Measurements from ENCODE around the gene ARAP2.

Gene ARAP2

DNA sequence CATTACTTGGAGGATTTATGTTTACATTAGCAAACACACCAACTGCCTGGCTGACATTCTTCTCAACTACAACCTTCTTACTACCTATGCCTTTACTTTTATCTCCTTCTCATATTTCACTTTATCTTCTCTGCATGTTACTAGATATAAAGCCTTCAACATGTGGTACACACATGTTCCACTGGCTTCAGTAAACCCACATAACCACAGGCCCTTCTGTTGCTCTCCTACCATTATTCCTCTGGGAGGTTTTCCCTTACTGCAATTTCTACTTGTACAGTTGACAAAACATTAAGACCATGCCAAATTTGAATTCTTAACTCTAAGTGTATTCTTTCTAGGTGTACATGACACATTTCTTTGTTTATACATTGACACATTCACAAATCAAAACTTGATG lies 133.1 kb downstream of the ARAP2 start:
- DNase-seq = no peak

DNA sequence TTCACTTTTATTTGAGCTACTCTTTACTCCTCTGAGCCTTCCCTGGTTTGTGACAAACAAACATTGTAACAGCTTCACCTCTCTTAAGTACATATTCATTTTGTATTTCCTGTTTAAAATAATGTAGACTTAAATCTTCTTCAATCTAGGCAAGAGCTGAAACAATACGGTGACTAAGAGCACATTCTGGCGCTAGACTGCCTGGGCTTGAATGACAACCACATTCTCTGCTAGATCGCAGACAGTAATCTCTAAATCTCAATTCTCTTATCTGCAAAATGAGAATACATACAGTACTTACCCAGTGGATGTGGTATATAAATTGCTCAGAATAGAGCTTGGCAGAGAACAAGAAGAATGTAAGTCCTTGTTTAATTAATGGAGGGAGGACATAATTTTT lies 144.8 kb downstream of the ARAP2 start:
- DNase-seq = no peak

DNA sequence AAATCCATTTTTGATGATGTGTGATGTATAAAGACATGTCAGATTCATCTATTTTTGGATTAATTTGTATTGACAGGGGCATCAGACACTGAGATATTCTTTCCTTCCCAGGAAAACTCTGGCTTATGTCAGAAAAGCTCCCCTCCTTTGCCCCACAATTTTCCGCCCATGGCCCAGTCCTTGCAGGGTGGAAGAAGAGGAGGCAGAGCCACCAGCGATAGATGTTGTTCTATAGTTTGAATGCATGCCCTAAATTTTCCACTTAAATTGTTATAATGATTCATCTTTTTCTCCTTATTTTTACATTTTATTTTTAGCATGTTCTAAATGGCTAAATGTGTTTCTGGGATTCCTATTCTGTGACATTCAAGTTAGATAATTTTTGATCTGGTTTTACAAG lies 149.3 kb downstream of the ARAP2 start:
- no peak for DNase-seq

DNA sequence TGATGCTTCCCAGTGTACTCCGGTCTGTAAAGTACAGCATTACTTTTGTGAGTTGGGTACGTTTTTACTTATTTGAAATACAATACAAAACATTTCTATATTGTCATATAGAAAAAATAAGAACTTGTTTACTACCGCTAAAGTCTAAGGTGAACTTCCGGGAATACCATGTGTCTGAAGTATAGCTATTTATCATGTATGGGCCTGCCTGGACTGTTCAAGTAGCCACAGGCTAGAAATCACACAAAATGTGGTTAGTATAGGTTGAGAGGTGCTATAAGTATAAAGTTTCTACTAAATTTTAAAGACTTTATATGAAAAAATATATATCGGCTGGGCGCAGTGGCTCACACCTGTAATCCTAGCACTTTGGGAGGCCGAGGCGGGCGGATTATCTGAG lies 152.3 kb downstream of the ARAP2 start:
- DNase-seq = no peak

DNA sequence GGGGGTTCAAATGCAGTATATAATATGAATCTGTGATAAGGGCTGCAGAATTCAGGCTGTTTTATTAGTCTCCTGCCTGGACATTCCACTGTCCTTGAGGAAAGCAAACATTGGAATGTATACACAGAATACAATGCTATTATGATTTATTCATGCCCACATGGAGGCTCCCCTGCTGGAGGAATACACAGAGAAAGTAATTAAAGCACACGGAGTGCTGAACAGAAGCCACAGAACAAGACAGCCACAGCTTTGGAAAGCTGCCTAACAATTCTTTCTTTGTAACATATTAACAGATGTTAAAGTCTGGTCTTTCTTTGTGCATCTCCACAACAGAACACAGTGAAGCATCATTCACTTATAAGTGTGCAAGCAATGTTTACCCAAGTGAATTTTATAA lies 155.8 kb downstream of the ARAP2 start:
- DNase-seq = no peak

DNA sequence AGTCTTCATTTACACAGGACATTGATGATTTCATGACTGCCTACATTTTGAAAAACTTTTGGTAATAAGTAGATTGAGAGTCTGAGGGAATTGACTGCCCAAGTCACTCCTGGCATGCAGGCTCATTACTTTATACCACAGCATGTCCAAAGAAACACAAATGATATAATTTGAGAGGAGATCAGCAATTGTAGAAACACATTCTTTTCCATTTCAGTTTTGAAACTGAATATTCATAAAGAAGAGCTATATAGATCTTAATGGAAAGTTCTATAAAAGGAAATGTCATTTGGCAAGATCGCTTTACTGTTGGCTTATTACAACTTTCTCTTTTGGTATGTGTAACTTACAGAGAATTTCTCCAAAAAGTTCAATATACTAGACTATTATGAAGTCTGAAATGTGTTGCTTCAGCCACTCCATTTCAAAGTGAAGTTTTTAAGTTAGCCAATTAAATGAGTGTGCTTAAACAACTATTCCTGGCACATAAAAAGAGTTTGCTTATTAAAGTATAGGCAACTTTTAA lies 158.0 kb downstream of the ARAP2 start:
- no peak for DNase-seq

DNA sequence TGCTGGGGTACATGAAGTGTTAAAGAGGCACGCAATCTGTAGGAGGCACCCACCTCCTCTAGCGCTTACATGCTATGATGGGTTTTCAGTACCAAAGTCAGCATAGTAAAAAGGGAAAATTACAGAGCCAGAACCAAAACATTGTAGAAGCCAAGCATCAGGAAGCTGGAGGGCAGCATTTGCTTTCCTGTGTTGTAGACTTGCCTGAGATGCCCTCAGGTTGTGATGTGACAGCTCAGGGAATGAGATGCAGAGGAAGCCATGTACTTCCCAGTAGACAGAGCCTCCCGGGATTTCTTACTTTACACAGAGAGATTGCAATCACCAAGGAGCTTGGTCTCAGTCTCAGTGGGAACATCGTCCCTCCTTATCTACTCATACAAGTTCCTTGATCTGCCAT lies 161.5 kb downstream of the ARAP2 start:
- DNase-seq = no peak

DNA sequence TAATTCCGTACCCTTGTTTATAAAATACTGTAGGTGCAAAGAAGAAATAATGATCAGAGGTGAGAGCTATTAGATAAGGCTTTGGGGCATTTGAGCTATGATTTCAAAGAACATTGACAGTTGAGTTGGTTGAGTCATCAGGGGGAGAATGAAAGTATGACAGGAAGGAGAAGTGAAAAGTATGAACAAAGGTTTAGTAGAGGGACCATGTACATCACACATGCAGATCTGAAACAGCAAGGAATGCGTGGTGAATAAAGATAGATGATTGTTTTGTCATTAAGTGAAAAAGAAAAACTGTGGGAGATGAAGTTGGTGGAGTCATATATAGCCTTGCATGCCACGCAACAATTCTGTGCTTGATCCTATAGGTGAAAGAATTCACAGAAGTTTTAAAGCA lies 163.1 kb downstream of the ARAP2 start:
- peak; percentile 4 to 30 for DNase-seq

DNA sequence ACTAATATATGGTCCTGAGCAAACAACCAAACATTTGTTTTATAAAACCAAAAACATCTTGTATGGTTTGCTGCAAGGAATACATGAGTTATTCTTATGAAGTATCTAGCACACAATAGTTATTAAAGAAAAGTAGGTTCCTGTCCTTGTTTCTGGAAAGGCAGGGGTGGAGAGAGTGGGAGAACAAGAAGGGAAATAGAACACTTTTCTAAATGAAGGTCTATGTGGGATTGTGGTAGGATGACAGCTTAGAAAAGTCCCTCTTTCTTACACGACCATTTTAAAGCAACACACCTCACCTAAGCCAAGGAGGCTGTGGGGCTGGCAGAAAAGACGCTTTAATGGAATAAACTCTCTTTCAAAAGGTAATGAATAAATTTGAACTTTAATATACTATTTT lies 164.6 kb downstream of the ARAP2 start:
- DNase-seq = no peak

DNA sequence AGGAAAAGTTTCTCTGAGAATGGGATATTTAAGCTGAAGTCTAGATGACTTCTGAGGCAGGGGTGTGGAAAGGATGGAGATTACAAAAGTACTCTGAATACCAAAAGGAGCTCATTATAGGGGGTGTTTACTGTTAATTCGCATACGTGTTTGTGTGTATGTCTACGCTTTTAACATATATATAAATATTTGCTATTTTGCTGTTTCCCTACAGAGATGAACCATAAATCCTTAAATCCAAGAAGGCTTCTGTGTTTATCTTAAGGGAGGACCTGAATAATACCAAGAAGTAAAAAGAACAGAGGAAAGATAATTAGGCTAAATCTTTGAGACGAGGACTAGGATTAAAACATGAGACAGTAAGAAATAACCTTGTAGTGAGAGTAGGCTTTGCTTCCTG lies 166.0 kb downstream of the ARAP2 start:
- DNase-seq = no peak

DNA sequence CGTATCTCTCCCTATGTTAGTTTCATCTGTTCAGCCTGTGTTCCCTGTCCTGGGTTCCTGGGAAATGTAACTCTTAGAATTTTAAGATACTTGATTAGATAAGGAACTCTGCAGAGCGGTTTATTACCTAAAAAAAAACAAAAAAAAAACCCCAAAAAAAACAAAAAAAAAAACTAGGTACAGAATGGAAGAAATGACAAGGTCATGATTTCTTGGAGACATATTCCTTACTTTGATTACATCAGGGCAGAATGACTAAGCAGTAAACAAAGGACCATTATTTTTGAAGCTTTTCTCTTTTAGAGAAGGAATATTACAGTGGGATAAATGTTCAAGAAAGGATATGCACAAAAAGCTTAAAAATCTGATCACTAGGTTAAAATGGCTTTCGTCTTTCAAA lies 171.8 kb downstream of the ARAP2 start:
- no peak for DNase-seq

DNA sequence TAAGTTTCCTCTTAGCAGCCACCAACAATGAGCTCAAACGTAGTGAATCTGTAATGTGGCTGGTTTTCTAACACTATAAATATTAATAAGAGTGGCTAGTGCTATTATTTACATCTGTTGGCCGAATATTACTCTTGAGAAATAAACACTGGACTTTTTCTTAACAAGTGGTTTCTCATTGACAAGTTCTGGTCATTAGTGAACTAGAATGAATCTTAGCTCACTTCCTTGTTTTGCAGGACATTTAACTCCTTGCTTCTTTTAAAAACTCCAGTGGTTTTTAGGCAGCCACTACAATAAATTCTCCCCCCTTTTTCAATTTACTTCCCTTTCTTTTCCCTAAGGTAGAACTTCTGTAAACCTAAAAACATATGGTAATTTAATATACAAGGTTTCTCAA lies 177.2 kb downstream of the ARAP2 start:
- DNase-seq = no peak

DNA sequence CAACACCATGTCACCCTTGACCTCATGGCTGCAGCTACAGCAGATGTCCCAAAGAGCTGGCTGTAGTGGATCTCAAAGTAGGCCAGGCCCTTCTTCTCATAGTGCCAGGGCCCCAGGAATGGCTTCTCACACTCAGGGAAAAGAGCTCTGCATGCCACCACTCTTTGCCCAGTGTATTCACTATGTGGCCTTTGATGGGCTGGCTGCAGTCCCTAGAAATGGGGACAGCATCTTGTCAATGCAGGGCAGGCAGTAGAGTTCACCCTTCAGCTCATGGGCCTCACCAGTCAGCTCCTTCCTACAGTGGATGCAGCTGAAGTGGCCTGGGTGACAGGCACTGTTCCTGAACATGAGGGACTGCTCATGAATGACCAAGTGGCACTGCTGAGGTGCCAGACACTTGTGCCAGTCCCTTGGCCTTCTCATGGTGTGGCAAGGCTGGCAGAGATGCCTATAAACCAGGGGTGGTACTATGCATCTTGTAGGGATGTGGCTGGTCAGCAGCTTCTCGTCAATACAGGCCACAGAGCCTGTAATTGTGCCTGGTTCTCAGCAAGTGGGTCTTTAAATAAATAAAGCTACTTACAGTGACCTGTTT lies 178.9 kb downstream of the ARAP2 start:
- DNase-seq = no peak

DNA sequence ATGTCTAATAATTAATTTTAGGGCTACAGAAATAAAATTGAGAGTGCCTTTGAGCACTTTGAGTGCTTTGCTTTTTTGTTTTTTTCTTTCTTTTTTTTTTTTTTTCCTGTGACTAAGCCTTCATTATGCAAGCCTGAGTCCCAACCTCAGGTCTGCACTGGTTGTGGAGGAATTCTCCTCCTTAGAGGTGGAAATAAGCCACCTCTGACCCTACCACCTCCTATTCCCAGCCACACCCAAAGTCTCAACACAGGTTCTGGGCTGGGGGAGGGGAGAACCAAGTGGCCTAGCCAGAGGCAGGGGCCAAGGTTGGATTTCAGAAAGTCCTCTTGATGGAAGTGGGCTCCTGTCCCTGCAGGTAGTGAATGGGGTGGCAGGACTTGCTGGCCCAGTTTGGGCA lies 180.2 kb downstream of the ARAP2 start:
- no peak for DNase-seq

DNA sequence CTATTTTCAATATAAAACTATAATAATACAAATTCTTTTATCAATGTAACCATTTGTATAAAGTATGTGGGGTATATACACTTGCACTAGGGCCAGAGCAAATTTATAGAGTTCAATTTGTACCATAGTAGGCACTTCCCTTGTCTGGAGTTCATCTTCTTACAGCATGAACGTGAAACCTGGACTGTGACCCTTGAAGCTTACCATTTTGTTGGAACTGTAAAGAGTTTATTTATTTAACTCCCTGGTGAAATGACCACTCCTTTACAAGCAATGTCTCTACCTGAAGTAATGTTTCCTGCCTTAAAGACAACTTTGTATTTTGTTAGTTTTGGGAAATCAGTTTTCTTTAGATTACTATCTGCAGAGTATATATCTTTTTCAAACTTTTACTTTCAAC lies 188.2 kb downstream of the ARAP2 start:
- no peak for DNase-seq

DNA sequence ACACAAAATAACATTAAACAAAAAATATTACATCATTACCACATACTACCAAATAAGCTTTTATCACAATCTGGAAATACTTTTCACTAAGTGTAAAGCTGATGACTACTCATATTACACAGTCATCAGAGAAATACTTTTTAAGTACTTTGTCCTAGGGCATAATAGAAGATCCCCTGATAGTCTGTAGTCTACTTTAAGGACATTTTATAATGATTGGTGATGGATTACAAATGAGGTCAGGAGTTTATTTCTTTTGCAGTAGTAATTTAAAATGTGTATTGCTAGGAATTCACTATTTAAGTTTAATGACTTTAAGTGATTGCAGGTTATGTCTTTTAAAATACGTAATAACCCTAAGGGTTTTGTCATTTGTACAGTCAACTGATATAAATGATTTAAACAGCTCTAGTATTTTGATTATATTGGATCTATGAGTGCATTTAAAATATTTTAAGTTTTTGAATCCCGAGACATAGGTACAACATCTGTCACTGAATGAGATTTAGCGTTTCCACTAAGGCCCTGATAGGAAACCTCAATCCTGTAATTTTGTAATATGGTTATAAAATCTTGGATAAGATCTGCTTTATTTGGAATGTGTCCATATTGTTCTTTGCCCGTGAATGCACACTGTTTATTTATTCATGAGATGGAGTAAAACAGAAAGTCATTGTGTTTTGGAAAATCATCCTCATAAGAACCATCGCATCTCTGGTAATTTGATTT lies 189.5 kb downstream of the ARAP2 start:
- no peak for DNase-seq

DNA sequence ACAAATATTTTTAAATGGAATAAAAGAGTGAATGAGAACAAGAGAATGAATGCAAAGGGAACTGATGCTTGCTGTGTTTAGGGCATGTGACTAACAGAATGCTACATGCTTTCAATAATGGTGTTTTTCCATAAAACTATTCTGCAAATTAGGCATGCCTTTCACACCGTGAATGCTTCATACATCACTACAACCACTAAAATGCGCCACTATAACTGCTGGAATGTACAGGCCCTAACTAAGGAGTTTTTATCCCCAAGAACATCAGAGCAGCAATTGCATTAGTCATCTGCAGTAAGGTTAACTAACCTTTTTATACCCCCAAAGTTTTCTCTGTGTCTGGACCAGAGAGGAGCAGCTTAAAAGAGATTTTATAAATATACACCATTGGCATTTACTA lies 190.4 kb downstream of the ARAP2 start:
- no peak for DNase-seq

DNA sequence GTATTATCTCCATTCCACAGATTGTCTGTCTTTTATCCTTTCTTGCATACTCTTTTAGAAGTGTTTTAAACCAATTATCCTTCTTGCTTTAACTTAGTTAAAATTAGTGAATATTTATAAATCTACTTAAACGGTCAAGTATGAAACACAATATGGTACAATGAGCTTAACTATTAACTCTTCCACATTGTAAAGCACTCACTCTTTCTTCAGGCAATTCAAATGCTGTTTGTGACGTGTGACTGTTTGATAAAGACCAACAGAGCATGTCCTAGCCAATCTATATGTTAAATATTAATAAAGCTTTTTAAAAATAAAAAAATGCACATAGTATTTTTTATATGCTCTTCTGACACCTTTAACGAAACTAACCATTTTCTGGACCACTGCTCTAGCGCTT lies 192.7 kb downstream of the ARAP2 start:
- DNase-seq = no peak

DNA sequence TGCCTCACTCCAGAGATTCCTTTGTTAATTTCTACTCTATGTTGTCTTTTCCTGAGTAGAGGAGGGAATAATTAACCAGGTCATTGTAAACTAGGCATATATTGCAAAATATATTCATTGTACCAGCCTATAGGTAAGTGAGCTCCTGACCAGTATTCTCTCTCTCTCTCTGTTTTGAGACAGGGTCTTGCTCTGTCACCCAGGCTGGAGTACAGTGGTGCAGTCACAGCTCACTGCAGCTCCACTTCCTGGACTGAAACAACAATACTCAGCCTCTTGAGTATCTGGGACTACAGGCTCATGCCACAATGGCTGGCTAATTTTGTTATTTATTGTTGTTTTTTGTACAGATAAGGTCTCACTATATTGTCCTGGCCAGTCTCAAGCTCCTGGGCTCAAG lies 198.3 kb downstream of the ARAP2 start:
- no peak for DNase-seq

DNA sequence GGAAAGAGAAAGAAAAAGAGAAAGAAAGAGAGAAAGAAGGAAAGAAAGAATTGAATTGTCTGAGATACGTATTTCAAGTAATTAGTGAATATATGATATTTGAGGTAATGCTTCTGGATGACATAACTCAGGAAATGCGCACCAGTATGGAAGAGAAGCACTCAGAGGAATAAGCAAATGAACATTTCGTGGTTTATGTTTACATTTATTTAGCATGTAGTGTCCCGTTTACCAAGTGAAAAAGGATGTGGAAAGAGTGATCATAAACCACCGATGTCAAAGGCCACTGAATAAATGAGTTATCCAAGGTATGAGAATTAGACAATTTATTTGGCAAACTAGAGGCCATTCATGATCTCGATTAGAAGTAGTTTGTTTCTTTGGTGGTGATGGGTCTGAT lies 200.4 kb downstream of the ARAP2 start:
- no peak for DNase-seq

DNA sequence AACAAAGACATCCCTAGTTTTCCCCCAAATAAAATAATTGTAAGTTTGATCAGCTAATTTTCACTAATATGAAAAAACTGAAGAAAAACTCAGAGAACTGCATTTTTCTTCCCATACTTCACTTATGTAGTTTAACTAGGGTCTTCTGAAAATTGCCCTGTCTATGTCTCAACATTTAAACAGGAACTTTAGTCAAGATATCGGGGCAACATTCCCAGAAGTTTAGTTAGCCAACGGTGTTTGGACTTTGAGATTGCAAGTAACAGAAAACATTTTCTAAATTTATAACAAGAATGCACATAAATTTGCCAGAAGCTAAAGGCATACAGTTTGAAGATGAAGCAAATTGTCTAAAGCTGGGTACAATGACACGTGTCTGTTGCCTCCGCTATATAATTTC lies 201.1 kb downstream of the ARAP2 start:
- no peak for DNase-seq

DNA sequence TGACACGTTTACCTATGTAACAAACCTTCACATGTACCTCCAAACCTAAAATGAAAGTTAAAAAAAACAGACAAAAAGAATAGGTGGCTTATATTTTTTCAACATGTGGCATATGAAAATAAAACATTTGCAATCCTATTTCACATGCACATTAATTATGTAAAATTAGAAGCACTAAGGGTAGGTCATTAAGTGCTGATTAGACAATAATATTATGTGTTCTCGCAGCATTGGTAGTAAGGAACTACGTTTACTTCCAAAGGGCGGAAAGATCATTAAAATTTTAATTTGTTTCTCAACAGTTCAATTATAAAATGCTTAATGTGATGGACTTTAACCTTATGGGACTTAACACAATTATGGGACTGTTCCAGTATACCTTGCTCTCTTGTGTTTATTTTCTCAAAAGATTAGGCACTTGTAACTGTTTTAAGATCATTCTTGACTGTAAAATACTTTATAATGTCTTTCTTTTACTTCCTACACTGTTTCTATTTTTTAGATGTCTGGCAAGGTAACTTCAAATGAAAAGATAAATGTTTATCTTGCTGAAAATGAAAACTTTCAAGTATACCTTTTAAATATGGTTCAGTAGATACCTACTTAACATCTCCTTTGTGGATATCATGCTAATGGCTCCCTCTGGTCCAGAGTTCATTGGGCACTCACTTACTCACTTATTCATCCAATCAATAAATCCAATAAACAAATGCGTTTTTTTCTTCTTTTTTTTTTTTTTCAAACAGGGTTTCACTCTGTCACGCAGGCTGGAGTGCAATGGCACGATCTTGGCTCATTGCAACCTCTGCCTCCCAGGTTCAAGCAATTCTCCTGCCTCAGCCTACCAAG lies 202.0 kb downstream of the ARAP2 start:
- no peak for DNase-seq

DNA sequence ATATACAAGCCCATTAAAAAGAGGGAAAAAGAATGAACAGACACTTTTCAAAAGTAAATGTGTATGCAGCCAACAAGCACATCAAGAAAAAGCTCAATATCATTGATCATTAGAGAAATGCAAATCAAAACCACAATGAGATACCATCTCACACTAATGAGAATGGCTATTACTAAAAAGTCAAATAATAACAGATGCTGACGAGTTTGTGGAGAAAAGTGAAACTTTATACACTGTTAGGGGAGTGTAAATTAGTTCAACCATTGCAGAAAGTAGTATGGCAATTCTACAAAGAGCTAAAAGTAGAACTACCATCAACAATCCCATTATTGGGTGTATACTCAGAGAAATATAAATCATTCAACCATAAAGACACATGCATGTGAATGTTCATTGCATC lies 203.0 kb downstream of the ARAP2 start:
- no peak for DNase-seq

DNA sequence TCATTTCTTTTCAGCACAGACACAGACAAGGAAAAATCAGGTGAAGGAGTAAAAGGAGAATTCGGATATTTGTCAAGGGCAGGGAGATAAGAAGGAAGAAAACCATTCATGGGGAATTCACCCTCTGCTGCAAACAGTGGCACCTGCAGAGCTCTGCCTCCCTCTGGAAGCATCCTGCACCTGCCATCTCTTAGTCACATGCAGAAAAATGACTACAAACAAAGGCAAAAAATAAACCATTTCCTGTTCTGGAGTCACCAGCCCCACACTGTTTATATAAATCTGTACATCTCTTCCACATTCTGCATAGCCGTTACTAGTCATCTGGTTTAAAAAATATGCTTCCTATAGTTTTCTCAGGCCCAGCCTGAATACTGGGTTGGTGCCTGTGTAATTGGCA lies 205.3 kb downstream of the ARAP2 start:
- DNase-seq = no peak
